Fibroblast of lung (primary cell): Measurements from ENCODE around the gene ITGA2.

Experiments used
- CTCF ChIP-seq, 2 donors: IDR thresholded peaks in 1 of 2; conservative IDR thresholded peaks in 1 of 2; 1 replicate in 1 of 2; 2 replicates in 1 of 2; pipeline ENCODE4 v1.5.1; 2011 to 2012; ENCODE audit warnings: low read length in 2 of 2, control low read depth in 1 of 2, inconsistent platforms in 1 of 2, low read depth in 1 of 2, mild to moderate bottlenecking in 1 of 2
- EZH2 ChIP-seq: IDR thresholded peaks from 2 replicates; pipeline ENCODE4 v1.5.1; 2012; ENCODE audit warnings: low read length, control low read depth, mild to moderate bottlenecking; ENCODE audit errors: missing control alignments

- TF ChIP-seq CTCF (conservative IDR thresholded peaks at IDR 0.05 in 1 of 2, IDR thresholded peaks at IDR 0.05 in 1 of 2; ENCODE audit: low read depth in 1 of 2, low read length in 2 of 2) = no peak
- no peak for TF ChIP-seq EZH2
Measured at GRCh38 chr5:52994266-52994665, 5.1 kb downstream of the ITGA2 start.
